ENCODE results near the gene UBE3B.

UBE3B gene

DNA sequence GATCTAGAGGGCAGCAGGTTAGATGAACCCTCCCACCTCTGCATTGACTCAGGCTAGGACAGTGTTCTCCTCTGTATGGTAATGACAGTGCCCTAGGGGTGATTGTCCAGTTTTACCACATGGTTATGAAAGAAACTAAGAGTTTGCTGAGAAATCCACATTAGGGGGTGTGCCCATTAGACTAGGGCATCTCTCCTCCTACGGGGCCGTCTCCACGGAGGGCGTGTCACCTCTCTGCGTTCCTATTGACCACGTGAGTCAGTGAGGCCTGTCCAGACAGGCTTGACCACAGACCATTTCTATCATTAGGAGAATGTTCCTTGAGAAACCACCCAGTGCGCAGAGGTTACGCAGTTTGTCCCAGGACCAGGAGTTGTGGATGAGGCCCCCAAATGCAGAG is 104.4 kb downstream of the UBE3B start:
- no peak overlapping the region for H3K9ac ChIP-seq (ENCODE audit: low read length)
- no peaks in the 10 kb centered on the region for H3K4me1 ChIP-seq (ENCODE audit: control insufficient read depth, insufficient read depth, low read length)
- peaks cover 26% of the 10 kb centered on the region for H3K36me3 ChIP-seq (ENCODE audit: control insufficient read depth, insufficient read depth, low read length)
- H3K27me3 ChIP-seq (ENCODE audit: control insufficient read depth, insufficient read depth, low read length) = no peaks in the 10 kb centered on the region
- H3K27ac ChIP-seq (ENCODE audit: low read depth, low read length) = no peak overlapping the region
- no peak overlapping the region for H3K4me3 ChIP-seq (ENCODE audit: low read length)

DNA sequence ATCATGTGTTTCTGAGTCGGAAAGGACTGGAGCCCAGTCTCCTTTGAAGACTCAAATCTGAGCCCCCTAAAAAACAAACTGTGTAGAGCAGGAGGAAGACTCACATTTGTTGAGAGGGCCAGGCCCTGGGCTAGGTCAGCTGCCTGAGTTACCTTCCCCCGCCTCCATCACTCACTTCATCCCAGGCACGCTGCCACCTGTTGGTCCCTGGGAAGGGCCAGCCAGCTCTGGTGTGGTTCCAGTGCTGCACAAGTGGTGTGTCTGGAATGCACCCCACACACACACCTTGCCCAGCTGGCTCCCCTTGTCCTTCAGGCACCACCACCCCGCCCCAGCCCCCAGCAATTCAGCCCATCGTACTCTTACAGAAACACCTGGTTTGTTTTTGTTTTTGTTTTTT is 105.2 kb downstream of the UBE3B start:
- H3K4me1 ChIP-seq (ENCODE audit: control insufficient read depth, insufficient read depth, low read length) = no peaks in the 10 kb centered on the region
- peaks cover 26% of the 10 kb centered on the region for H3K36me3 ChIP-seq (ENCODE audit: control insufficient read depth, insufficient read depth, low read length)
- H3K9ac ChIP-seq (ENCODE audit: low read length) = no peak overlapping the region
- no peak overlapping the region for H3K27ac ChIP-seq (ENCODE audit: low read depth, low read length)
- H3K4me3 ChIP-seq (ENCODE audit: low read length) = no peak overlapping the region
- no peaks in the 10 kb centered on the region for H3K27me3 ChIP-seq (ENCODE audit: control insufficient read depth, insufficient read depth, low read length)

DNA sequence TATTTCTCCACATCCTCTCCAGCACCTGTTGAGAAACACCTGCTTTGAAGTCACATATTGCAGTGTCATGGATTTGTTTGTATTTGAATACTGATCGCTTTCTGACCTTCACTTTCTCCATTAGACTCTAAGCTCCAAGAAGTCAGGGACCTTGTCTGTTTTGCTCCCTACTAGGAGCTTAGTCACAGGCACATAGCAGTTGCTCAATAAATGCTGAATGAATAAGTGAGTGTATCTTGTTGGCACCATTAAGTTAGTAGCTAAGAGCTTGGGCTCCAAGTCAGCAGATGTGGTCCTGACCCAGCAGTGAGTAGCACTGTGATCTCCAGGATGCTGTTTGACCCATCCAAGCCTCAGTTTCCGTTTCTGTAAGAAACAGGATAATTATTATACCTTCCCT is 106.3 kb downstream of the UBE3B start:
- no peak overlapping the region for H3K9ac ChIP-seq (ENCODE audit: low read length)
- H3K27ac ChIP-seq (ENCODE audit: low read depth, low read length) = no peak overlapping the region
- H3K4me1 ChIP-seq (ENCODE audit: control insufficient read depth, insufficient read depth, low read length) = no peaks in the 10 kb centered on the region
- H3K4me3 ChIP-seq (ENCODE audit: low read length) = no peak overlapping the region
- H3K27me3 ChIP-seq (ENCODE audit: control insufficient read depth, insufficient read depth, low read length) = no peaks in the 10 kb centered on the region
- H3K36me3 ChIP-seq (ENCODE audit: control insufficient read depth, insufficient read depth, low read length) = peaks cover 17% of the 10 kb centered on the region

All from rectal smooth muscle tissue (tissue), 1 donor.